GM19468 (cell line): ENCODE data around the gene MRPS14.
A peak's percentile ranks its signal among the peaks of the same experiment; 100 is the strongest.

Experiments
- ATAC-seq: cut with Tn5 transposase; IDR thresholded peaks from one replicate; pipeline ENCODE4 v1.9.1; 2021; ENCODE audit warnings: mild to moderate bottlenecking, moderate library complexity, moderate number of reproducible peaks; ENCODE audit not compliant: unreplicated experiment; ENCODE audit errors: extremely low read depth

Gene MRPS14

DNA sequence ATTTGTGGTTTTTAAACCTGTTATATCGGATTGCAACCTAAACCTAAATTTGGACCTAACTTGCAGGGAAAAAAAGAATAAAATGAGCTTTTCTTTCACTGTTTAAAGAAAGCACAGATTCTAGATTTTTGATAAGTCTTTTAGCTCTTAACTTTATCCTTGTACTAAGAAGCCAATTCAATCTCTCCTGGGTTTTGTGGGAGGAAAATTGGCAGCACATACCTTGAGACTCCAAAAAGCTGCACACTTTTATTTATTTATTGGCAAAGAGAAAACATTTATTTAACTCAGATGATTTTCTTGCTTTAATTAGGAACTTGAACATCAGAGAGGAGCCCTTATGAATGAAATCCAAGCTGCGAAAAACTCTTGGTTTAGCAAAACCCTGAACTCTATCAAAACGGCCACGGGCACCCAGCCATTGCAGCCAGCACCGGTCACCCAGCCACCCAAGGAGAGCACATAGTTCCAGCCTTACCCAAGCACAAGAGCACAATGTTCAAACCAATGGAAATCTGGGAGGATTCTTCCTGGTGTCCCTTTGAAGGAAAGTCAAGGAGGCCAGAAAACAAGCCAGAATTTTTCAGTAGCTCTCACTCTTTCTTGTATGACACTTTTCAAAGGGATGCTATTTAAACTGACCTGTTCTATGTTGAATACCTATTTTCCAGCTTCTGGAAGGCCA lies 33.5 kb downstream of the MRPS14 start:
- ATAC-seq = no peak

DNA sequence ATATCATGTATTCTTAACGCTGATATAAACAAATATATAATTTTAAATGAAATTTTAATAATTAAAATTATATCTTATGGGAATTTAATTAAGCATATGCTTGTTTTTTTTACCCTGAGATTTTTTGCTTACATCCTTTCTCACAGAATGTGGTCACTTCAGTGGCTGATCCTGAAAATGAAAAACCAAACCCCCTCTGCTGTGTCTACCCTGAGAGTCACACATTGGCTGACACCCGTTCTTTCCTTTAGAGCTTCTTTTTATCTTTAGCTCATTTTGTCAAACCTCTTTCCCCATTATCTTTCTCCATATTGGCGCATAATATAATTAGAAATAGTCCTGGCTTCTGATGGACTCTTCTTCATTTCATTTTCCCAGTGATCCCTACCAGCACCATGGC lies 34.2 kb downstream of the MRPS14 start:
- ATAC-seq = no peak

DNA sequence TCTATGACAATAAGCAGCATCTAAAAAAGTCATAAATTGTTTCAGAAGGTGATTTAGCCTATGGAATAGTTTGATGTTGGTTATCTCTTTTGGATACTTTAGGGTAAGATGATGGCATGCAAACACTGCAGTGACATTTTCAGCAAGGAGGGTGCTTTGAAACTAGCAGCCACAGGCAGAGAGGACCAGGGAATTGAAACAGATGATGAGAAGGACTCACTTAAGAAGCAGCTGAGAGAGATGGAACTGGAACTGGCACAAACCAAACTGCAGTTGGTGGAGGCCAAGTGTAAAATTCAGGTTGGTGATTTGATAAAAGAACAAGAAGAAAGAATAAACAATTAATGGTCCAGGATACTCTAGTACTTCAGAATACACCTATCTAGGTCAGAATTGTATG lies 34.7 kb downstream of the MRPS14 start:
- no peak for ATAC-seq

DNA sequence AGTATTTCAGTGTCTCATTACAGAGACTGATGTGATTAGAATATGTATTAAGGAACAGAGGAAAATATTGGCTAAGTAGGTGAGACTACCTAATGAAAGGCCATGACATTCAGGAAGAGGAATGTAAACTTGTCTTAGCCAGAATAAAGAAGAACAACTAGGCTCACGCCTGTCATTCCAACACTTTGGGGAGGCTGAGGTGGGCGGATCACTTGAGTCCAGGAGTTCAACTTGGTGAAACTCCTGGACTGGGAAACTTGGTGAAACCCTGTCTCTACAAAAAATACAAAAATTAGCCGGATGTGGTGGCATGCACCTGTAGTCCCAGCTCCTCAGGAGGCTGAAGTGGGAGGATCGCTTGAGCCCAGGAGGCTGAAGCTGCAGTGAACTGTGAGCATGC lies 38.3 kb downstream of the MRPS14 start:
- no peak for ATAC-seq

DNA sequence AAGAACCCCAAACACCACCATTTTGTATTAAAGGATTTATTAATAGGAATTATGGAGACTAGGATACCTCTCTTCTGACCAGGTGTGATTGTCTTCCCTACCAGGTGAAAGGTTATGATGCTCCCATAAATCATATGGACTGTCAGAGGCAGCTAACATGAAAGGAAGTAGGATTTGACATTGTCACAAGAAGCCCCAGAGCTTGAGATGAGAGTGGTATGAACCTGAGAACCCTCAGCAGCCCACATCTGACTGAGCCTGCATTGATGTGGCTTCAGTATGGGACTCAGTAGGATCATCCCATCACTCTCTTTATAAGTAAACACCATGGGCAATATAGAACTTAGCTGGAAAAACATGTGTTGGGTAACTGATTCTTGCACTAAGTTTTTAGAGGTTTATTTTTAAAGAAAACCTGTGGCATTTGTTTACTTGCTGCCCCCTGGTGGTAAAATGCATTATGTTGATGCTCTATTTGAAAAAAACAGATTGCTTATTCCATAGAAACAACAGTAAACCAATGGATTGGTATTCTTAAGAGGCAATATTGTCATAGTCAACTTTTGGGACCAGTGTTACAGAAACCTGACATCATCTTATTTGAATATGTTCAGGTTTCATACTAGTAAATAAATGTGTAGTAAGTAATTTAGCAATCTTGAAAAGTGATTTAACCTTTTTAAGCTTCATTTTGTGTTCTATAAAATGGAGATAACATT lies 40.1 kb downstream of the MRPS14 start:
- ATAC-seq = no peak

DNA sequence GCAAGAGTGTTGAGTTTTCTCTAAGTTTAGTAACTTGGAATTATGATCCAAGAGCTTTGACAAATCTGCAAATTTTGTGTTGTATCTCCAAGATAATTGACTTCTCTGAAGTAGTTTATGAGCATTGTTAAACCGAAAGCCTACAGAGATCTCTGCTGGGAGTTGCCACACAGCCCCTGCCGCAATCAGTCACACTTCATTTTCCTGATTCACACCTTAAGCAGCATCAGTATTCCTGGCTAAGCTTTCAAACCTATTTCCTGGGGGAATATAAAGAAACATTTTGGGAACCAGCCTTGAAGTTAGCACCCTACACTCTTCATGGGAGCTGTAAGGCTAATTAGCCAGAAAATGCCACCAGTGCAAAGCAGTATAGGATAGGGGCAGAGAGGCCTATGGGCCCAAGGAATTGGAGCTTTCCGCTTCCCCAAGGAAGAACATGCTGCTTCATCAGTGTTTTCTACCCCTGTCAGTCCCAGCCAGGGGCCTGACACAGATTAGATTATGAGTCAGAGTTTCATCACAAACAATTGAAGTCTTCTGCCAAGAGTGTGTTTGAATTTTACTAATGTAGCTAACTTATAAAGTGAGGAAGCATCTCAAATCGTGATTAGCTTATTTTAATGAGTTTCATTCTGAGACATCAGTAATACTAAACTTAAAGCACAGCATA lies 46.7 kb downstream of the MRPS14 start:
- ATAC-seq = no peak

DNA sequence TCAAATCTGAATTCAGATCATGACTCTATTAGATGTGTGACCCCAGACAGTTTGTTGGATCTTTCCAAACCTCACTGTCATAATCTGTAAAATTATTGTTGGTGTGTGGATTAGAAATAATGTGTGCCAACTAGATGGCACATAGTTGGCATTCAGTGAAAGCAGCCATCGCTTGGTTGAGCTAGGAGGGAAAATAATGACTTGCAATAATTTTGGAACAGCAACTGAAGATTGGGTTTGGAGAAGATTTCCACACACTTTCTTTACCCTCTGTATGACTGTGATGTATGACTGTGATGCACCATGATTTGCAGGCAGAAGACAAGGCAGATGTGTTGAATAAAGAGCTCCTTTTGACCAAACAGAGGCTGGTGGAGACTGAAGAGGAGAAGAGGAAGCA lies 47.5 kb downstream of the MRPS14 start:
- ATAC-seq = no peak

DNA sequence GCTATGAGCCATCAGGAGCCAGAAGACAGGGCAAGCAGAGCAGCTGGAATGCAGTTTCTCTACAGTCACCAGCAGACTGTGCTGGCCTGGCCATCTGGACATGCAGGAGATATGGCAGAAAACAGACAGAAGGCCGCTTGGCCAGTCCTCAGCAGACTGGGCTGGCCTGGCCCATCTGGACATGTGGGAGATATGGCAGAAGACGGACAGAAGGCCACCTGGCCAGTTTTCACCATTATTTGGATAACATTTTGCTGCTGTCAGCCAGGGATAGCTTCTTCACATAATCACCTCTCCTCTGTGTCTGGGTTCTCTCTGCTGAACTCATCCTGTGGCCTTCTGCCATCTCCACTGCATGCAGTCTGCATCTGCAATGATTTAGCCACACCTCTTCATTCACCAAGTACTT lies 48.5 kb downstream of the MRPS14 start:
- ATAC-seq = no peak

DNA sequence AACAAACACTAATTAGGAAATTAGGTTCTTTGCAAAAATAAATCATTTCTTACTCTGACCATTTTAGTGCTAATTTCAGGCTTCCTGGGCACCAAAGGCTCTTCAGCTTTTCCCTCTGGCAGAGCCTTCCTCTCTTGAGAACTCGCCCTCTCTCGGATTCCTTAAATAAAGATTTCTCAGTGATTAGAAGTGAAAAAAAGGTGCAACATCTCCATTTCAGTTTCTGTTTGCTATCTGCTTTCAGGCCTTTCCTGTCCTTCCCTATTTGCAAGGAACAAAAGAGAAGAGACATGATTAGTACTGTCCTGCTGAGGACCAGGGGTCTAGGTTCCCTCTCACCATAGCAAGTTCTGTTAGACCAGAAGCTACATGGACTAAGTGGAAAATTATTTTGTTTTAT lies 51.3 kb downstream of the MRPS14 start:
- ATAC-seq = no peak

DNA sequence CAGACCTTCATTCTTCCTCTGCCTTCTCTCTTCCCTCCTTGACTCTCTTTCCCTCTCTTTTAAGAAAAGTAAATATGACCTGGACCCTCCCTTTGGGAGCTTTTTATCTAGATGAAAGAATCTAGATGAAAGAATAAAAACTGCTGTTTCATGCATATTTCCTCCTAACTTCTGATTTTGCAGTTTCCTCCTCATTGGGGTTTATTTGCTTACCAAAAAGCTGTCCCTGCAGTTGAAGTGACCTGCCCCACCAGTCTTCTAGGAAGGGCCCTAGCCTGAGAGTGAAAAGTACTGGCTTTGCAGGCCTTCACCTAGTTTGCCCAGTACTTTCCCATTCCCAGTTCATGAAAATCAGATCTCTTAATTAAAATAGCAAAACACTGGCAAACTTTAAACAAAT lies 51.8 kb downstream of the MRPS14 start:
- ATAC-seq = no peak

DNA sequence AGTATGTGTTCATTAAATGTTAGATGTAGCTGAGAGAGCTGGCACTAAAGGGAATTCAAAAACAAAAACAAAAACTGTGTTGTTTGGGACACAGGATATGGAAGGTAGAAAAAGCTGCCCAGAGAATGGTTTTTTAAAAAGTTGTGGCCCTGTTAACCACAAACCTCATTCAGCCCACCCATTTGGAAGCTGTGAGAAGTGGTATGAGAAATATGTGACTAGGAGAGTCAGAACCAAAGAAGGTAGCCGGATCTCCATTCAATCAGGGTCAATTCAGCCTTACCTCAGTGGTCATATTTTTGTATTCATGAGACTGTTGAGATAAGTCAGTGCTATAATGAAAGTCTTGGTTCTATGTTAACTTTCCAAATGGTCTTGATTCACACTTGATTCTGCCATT lies 53.2 kb downstream of the MRPS14 start:
- ATAC-seq = no peak

DNA sequence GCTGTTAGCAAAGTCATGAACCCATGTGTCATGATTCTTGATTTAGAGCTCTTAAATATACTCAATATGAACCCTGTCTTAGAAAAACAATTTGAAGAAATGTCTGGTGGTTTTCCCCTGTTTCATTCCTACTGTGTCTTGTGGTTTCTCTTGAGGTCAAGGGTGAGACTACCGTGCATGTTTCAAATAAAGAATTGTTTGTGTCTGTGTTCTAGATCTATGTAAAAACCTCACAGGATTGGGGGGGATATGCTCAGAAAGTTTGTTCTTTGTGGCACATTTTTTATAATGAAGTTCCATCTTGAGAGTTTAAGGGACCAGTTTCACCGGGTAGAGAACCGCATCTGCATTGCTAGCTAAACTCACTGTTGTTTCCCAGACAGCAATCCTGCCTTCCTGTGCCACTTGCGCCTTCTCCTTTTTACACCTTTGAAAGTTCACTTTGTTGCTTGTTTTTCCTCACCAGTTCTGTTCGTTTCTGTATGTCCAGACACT lies 54.4 kb downstream of the MRPS14 start:
- peak; percentile 53 for ATAC-seq

DNA sequence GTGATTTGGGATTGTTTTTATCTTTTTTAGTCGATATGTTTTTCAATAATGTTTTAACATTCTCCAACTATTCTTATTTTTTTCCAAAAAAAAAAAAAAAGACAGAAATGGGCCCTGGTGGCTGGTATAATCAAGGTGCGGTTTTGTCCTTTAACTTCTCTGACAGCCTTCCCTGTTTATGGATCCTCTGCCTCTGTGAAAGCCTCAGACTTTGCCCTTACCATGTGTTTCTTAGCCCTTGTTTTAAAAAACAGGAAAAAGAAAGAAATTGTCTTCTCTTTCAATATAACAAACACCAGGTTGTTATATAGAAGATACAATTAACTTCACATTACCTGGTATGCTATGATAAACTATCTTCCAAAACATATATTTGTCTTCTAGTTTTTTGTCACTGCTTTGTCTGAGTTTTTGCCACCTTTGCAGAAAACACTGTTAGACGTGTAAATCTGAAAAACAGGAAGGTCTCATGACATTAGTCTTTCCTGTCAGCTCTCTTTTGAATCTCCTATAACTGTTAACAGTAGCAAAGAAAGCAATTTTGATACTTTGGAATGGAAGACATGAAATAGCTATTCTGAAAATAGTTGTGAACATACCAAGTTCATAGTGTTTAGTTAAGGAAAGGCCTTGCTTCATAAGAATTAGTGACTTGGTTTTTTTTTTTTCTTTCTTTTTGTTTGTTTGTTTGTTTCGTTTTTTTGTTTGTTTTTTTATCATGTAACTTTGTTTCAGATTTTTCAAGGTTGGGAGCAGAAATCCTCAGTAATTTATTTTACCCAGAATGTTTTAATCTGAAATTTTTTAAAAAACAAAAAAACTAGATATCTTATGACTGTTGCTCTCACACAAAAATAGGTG lies 55.1 kb downstream of the MRPS14 start:
- ATAC-seq = no peak

DNA sequence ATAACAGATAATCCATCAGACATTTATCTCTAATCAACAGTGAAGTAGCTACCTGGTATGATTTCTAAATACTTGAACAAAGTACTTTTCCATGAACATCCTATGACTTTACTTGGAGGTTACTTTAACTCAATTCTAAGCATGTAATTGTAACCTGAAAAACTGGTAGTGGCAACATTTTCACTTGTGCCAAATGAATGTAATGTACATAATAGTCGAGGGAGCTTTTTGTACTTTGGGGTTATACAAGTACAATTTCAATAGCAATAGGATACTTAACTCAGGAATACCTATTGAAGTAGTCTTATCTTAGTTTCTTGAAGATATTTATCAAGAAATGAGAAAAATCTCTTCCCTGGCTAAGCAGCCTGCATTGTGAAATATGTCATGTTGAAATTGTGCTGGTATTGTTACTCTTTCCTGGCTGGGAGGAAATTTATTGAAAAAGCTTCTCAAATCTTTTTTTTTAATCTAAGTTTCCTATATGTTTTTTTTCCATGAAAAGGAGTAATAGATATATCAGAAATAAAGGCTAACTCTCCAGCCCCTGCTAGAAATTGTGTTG lies 57.1 kb downstream of the MRPS14 start:
- ATAC-seq = no peak

DNA sequence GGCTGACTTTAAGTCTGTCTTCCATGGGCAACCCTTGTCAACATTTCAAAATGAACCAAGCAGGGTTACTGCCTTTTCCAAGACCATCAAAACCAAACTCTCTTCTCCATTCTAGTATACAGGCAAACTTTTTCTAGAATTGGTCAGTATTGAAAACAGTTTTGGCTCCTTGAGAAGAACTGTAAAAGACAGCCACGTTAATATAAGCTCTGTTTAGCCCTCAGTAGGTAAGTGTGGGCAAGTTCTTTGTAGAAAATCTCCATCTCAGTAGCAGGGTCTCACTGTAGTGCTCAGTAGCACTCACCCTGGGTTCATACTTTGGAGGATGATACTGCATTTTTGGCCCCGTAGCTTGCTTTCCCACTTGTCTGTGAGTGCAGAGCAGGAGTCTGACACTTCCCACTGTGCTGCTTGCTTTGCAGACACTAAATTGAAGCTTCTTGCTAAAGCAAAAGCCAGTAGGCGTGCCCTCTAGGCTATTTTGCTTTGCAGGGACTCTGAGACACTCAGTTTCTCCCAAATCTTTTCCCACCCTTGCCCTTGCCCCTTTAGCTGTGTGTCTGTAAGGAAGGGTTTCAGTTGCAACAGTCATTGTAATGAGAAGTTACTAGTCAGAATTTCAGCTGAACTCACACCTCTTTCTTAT lies 57.7 kb downstream of the MRPS14 start:
- ATAC-seq = no peak

DNA sequence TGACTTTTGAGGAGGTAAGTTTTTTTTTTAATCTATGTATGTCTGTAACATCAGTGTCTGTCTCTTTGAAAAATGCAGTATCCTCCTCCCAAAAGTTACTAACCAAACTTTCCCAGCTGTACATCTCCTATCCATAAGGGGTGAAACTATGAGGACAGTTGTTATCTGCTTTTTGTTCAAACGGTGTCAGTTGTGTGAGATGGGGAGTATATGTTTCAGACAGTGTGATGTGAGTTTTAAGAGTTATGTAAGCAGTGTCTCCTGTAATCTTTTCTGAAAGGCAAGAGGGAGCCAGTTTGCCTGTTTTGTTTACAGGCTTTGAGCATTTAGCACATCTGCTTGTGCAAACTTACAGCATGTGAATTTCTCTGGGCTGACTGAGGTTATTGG lies 58.3 kb downstream of the MRPS14 start:
- ATAC-seq = no peak

DNA sequence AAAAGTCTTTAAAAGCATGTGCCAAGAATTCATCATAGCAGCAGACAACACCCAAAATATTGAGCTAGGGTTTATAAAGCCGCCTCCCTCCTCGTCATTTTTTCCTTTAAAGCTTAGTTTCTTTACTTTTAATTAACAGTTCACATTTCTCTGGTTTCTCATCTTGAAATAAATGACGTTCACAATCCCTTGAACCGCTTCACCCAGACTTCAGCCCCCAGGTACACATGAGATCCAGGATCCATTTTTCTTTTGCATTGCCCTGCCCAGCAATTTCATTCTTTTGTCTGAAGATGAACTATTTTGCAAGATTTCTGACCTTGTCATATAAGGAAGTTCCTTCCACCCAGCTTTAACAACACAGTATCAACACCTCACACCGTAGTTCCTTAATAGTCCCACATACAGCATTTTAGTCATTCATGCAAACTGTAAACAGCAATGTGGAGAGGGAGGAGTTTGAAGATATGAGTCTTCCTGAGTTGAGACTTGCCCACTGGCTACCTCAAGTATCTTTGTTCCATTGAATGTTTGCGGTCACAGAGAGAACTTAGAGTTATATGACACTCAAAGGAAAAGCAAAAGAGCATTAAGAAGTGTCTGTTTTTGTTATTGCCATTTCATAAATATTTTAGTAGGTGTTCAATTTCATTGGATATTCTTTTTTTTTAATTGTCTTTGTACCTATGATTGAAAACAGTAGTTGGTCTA lies 58.8 kb downstream of the MRPS14 start:
- no peak for ATAC-seq

DNA sequence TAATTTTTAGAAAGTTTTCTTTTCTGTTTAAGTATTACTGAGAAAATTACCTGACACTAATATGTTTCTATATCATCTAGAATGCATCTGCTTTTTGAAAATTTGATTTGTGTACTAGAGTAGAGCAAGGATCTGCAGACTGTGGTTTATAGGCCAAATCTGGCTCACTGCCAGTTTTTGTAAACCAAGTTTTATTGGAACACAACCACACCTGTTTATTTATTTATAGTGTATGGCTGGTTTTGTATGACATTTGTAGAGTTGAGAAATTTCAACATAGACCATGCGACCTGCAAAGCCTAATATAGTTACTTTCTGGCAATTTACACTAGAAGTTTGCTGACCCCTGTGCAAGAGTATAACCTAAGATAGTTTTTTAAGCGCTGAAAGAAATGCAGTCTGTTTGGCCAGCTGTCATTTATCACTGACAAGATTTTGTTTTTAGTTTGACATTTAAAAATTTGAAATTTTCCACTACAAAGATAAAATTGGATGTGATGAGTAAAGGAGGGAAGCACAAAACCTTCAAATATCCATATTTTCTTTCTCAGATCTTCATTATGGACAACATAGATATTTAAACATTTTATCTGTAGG lies 59.6 kb downstream of the MRPS14 start:
- ATAC-seq = no peak
